Mononuclear cell (primary cell): ENCODE results near the gene CAMKMT. TPM values are rescaled to one million over a fixed set of nuclear protein-coding genes. Genes with fewer than 3 reads are reported as not detected.

Experiments used
- H3K27me3 ChIP-seq: 2 replicates; pipeline ENCODE4 v1.6.0; 2011; ENCODE audit warnings: low read length, control low read depth; ENCODE audit not compliant: insufficient read depth
- H3K4me1 ChIP-seq: 2 replicates; pipeline ENCODE4 v1.5.1; 2011; ENCODE audit warnings: mild to moderate bottlenecking, low read length, control low read depth; ENCODE audit not compliant: insufficient read depth
- H3K4me3 ChIP-seq: 2 replicates; pipeline ENCODE4 v1.5.1; 2011; ENCODE audit warnings: mild to moderate bottlenecking, low read length, moderate library complexity
- H3K9me3 ChIP-seq: 2 replicates; pipeline ENCODE4 v1.5.1; 2011; ENCODE audit warnings: low read depth, mild to moderate bottlenecking, control low read depth, low read length
- total RNA-seq: library from RNA; depleted of rRNA; stranded (reverse); fragments of >200 nt; gene quantifications from one replicate; pipeline ENCODE4 v1.2.3, GENCODE V29; 2012

Gene CAMKMT
- total RNA-seq, 1 donor: 13.9 TPM

DNA sequence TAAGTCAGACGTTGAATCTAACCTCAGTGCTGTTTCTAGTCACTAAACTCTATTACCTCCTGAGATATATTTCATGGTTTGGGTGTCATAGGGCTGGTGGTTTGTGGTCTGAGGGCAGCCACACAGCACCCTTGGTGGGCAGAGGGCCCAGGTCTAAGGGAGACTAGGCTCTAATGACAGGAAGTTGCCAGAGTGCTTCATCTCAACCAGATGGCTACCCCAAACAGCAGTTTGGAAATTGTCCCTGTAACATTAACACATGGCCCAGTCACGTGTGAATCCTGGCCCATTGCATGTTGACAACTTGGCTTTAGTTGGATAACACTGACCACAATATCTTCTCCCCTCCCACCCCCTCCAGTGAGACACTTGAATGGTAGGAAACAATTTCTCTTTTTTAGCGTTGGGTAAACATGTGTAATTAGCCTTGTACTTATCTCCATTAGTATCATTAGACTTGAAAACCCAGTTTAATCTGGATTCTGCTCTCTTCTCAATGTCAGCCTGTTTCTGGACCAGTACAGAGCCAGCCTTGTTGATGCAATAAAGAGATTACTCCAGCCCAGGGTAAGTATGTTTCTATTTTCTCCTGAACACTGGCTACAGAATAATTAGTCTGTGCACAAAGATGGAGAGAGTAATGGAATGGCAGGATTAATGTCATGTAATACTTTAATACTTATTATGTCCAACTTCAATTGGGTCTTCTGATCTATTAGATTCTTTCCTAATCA, 392.0 kb downstream of the CAMKMT start:
- Histone ChIP-seq H3K4me1 (peaks cover 8% of the 10 kb centered on the region), H3K4me3 (no peak overlapping the region), H3K9me3 (no peaks in the 10 kb centered on the region), H3K27me3 (no peaks in the 10 kb centered on the region)

- Histone ChIP-seq H3K4me3 (no peak overlapping the region), H3K27me3 (no peaks in the 10 kb centered on the region), H3K4me1 (peaks cover 1% of the 10 kb centered on the region), H3K9me3 (no peaks in the 10 kb centered on the region)
These were observed 396.8 kb downstream of the CAMKMT start for GRCh38 chr2:44758591-44758990.

- Histone ChIP-seq H3K27me3 (no peaks in the 10 kb centered on the region), H3K4me1 (no peaks in the 10 kb centered on the region), H3K4me3 (no peak overlapping the region), H3K9me3 (no peaks in the 10 kb centered on the region)
These were observed 398.1 kb downstream of the CAMKMT start for GRCh38 chr2:44759823-44760222.

- H3K27me3 ChIP-seq: peaks cover 8% of the 10 kb centered on the region
- no peak overlapping the region for H3K4me3 ChIP-seq
- H3K9me3 ChIP-seq: no peaks in the 10 kb centered on the region
- no peaks in the 10 kb centered on the region for H3K4me1 ChIP-seq
These were observed 401.6 kb downstream of the CAMKMT start for GRCh38 chr2:44763275-44763782.

- H3K27me3 ChIP-seq: peaks cover 30% of the 10 kb centered on the region
- H3K4me1 ChIP-seq: no peaks in the 10 kb centered on the region
- no peaks in the 10 kb centered on the region for H3K9me3 ChIP-seq
- H3K4me3 ChIP-seq: no peak overlapping the region
These were observed 404.5 kb downstream of the CAMKMT start for GRCh38 chr2:44766220-44766619.

DNA sequence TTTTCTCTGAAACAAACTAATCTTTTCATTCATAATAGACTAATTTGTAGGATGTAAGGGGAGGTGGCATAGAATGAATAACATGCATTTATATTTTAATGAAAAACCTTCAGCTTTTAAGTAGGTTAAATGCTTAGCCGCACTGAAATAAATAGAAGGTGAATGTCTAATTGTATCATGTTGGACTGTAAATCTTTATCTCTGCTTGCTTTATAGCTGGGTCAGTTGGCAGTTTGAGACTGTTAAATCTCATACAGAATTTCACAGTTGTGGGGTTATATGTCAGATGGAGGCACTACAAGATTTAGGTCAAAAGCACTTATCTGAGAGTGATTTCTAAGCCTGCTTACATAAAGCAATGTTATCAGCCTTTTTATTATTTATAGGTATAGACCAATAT, 405.0 kb downstream of the CAMKMT start:
- Histone ChIP-seq H3K9me3 (no peaks in the 10 kb centered on the region), H3K27me3 (peaks cover 30% of the 10 kb centered on the region), H3K4me3 (no peak overlapping the region), H3K4me1 (no peaks in the 10 kb centered on the region)

DNA sequence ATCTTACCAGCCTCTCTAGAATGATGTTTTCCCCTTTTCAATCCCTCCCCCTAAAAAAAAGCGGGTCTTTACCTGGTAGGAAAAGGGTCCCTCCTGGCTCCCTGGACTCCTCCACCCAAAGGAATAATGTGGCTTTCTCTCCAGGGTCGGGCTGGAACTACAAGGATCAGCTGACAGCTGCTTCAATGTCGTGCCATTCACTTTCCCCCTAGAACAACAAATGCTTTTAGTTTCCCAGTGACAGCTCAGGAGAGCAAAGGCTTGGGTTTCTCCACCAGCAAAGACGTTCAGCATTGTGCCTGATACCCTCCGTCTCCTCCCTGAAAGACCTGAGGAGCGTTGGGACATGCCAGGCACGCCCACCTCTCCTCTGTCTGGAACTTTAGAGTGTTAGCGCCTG, 405.9 kb downstream of the CAMKMT start:
- no peaks in the 10 kb centered on the region for H3K9me3 ChIP-seq
- peaks cover 30% of the 10 kb centered on the region for H3K27me3 ChIP-seq
- H3K4me1 ChIP-seq: no peaks in the 10 kb centered on the region
- no peak overlapping the region for H3K4me3 ChIP-seq

DNA sequence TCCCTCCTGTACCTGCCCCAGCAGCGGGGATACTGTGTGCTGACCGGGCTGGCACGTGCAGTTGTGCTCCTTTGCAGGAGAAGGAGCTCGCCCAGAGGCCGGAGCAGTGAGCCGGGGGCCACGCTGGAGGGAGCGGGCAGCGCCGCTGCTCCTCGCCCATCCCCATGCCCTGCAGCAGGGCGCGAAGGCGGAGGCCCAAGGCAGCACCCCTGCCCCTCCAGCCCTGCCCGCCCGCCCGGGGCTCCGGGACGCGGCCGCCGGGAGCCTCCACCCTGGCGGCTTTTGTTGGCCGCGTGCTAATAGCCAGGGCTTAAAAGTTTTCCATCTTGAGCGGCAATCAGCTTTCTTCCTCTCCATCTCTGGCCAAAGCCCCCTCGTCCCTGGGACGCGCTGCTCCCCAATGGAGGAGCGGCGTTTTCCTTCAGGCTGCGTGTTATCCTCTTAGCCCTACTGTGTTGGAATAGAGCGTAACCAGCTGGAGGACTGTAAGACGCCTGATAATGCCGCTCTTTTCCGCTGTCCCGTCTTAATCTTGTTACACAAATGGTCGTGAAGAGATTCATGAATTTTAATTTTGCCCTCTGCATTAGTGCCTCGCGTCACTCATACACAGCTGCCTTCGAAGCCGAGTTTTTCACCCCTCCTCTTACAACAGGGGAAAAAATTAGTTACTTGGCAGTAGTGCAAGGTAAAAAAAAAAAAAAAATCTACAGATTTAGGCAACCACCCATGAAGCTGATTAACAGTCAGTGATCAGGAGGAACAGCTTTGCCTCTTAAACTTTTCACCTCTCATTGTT, 406.9 kb downstream of the CAMKMT start:
- Histone ChIP-seq H3K9me3 (no peaks in the 10 kb centered on the region), H3K4me3 (no peak overlapping the region), H3K4me1 (no peaks in the 10 kb centered on the region), H3K27me3 (peaks cover 30% of the 10 kb centered on the region)

- H3K4me3 ChIP-seq: no peak overlapping the region
- H3K9me3 ChIP-seq: no peaks in the 10 kb centered on the region
- H3K4me1 ChIP-seq: no peaks in the 10 kb centered on the region
- peaks cover 33% of the 10 kb centered on the region for H3K27me3 ChIP-seq
These were observed 407.7 kb downstream of the CAMKMT start for GRCh38 chr2:44769349-44770011.

DNA sequence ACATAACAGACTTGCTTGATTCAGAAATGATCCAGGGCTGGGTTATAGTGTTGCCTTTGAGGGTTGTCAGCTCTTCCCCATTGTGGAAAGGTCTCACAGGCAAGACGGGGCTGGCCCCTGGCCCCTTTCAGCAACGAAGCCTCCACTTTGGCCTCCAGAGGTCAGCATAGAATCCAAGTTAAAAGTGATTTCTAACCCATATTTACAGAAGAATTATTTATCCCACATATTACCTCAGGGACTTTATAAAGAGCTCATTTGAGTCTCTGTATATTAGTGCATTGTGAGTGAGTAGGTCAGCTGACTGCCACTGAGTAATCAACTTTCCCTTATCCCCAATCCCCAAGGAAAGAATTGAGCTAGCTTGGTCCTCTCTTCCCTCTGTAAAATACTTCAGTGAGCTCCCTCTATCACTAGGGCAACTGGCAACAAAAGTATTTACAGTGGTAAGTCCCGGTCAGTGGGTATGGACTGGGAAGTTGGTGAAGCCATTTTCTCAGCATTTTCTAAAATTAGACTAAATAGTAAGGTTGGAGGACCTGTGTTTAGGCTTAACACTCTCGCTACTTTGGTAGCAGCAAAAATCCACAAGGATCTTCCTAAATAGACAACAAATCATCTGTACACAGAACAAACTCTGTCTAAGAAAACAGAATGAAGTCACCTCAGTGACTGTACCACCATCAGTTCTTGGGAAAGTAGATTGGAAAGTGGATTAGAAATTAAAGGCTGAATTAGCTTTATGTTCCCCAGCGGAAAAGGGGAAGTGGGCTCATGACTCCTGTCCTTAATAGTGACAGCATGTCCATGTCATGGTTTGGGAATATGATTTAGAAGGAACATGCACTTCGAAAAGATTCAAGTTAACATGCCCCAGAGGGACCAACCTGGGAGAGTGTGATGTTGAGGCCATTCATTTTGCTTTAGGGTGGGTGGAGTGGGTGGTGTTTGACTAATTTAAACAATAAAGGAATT, 408.8 kb downstream of the CAMKMT start:
- Histone ChIP-seq H3K27me3 (peaks cover 38% of the 10 kb centered on the region), H3K4me1 (no peaks in the 10 kb centered on the region), H3K4me3 (no peak overlapping the region), H3K9me3 (no peaks in the 10 kb centered on the region)

GRCh38 chr2:44771522-44771921, 409.8 kb downstream of the CAMKMT start:
- Histone ChIP-seq H3K4me1 (no peaks in the 10 kb centered on the region), H3K4me3 (no peak overlapping the region), H3K27me3 (peaks cover 38% of the 10 kb centered on the region), H3K9me3 (no peaks in the 10 kb centered on the region)

GRCh38 chr2:44772131-44772530, 410.4 kb downstream of the CAMKMT start:
- no peak overlapping the region for H3K4me3 ChIP-seq
- H3K4me1 ChIP-seq: no peaks in the 10 kb centered on the region
- H3K27me3 ChIP-seq: peaks cover 39% of the 10 kb centered on the region
- H3K9me3 ChIP-seq: no peaks in the 10 kb centered on the region

- H3K4me1 ChIP-seq: peaks cover 4% of the 10 kb centered on the region
- no peaks in the 10 kb centered on the region for H3K9me3 ChIP-seq
- H3K4me3 ChIP-seq: no peak overlapping the region
- H3K27me3 ChIP-seq: peaks cover 36% of the 10 kb centered on the region
These were observed 411.1 kb downstream of the CAMKMT start for GRCh38 chr2:44772669-44773378.
